ENCODE results near the gene PLCB1. TPM values are rescaled to one million over a fixed set of nuclear protein-coding genes. Genes with fewer than 3 reads are reported as not detected.

The PLCB1 gene
- total RNA-seq, 3 donors from 2014 or later, result 12.2 to 106 (median 30.5) TPM

DNA sequence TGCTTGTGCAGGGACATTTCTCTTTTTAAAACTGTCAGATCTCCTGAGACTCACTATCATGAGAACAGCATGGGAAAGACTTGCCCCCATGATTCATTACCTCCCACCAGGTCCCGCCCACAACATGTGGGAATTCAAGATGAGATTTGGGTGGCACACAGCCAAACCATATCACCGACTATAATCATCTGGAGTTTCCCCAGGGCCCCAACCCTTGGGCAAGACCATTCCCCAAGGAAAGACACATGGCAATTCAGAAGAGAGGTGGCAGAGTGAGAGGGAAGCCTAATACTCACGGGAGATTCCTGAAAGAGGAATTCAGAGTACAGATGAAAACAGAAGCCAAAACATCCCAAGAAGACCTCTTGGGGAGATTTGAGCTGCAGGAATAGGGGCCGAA lies 645.8 kb downstream of the PLCB1 start:
- no peak overlapping the region for H3K27ac ChIP-seq
- no peak for DNase-seq (ENCODE audit: low spot score in 2 of 2)
- H3K4me1 ChIP-seq, result no peaks in the 10 kb centered on the region
- TF ChIP-seq, protein P1, sequence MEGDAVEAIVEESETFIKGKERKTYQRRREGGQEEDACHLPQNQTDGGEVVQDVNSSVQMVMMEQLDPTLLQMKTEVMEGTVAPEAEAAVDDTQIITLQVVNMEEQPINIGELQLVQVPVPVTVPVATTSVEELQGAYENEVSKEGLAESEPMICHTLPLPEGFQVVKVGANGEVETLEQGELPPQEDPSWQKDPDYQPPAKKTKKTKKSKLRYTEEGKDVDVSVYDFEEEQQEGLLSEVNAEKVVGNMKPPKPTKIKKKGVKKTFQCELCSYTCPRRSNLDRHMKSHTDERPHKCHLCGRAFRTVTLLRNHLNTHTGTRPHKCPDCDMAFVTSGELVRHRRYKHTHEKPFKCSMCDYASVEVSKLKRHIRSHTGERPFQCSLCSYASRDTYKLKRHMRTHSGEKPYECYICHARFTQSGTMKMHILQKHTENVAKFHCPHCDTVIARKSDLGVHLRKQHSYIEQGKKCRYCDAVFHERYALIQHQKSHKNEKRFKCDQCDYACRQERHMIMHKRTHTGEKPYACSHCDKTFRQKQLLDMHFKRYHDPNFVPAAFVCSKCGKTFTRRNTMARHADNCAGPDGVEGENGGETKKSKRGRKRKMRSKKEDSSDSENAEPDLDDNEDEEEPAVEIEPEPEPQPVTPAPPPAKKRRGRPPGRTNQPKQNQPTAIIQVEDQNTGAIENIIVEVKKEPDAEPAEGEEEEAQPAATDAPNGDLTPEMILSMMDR (IDR thresholded peaks at IDR 0.05), result no peak
- no peak for TF ChIP-seq POLR2A (IDR thresholded peaks at IDR 0.05)
- no peak for TF ChIP-seq POLR2AphosphoS5 (IDR thresholded peaks at IDR 0.05)
- intact Hi-C loops (cut with DNase I; ENCODE audit: low total_unique reads), result loop anchor here (10.0 kb wide), 1 partner anchor 577 kb away; no protein-coding TSS in a partner anchor
- H3K4me3 ChIP-seq, result no peak overlapping the region
- H3K9me3 ChIP-seq, result no peaks in the 10 kb centered on the region
- no peaks in the 10 kb centered on the region for H3K27me3 ChIP-seq
- H3K36me3 ChIP-seq, result no peaks in the 10 kb centered on the region

- no peak for DNase-seq (ENCODE audit: low spot score in 2 of 2)
- Histone ChIP-seq H3K4me1 (no peaks in the 10 kb centered on the region), H3K36me3 (no peaks in the 10 kb centered on the region), H3K27ac (no peak overlapping the region), H3K4me3 (no peak overlapping the region), H3K27me3 (no peaks in the 10 kb centered on the region), H3K9me3 (no peaks in the 10 kb centered on the region)
- intact Hi-C loops (cut with DNase I; ENCODE audit: low total_unique reads), result loop anchor here (10.0 kb wide), 1 partner anchor 576 kb away; no protein-coding TSS in a partner anchor
- TF ChIP-seq POLR2AphosphoS5 (IDR thresholded peaks at IDR 0.05), result no peak
- TF ChIP-seq, protein P1 (IDR thresholded peaks at IDR 0.05), result no peak
- TF ChIP-seq POLR2A (IDR thresholded peaks at IDR 0.05), result no peak
Measured at GRCh38 chr20:8778387-8778786, 646.3 kb downstream of the PLCB1 start.

GRCh38 chr20:8780915-8781314 lies 648.8 kb downstream of the PLCB1 start:
- no peaks in the 10 kb centered on the region for H3K27me3 ChIP-seq
- H3K4me3 ChIP-seq, result no peak overlapping the region
- no peaks in the 10 kb centered on the region for H3K4me1 ChIP-seq
- intact Hi-C loops (cut with DNase I; ENCODE audit: low total_unique reads), result no loop called here
- H3K9me3 ChIP-seq, result no peaks in the 10 kb centered on the region
- DNase-seq (ENCODE audit: low spot score in 2 of 2), result no peak
- TF ChIP-seq, protein P1 (IDR thresholded peaks at IDR 0.05), result no peak
- TF ChIP-seq POLR2AphosphoS5 (IDR thresholded peaks at IDR 0.05), result no peak
- TF ChIP-seq POLR2A (IDR thresholded peaks at IDR 0.05), result no peak
- no peak overlapping the region for H3K27ac ChIP-seq
- H3K36me3 ChIP-seq, result no peaks in the 10 kb centered on the region

DNA sequence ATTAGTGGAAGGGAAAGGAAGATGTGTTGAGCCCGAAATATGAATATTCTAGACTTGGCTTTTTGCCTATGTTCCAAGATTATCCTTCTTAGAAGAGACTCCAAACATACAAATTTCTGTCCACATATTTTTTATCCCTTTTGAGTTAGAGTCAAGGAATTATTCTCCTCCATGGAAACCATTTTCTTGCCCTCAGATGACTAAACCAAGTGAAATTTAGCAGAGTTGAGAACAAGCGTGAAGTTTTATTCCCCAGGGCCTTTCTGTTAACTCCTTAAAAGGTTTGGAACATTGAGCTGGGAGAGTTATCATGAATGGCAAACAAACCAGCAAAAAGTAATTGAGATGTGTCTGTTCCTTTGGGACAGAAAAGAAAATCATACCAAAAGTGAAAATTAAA lies 650.7 kb downstream of the PLCB1 start:
- DNase-seq (ENCODE audit: low spot score in 2 of 2), result no peak
- no peaks in the 10 kb centered on the region for H3K27me3 ChIP-seq
- H3K9me3 ChIP-seq, result no peaks in the 10 kb centered on the region
- no peak overlapping the region for H3K27ac ChIP-seq
- intact Hi-C loops (cut with DNase I; ENCODE audit: low total_unique reads), result no loop called here
- TF ChIP-seq POLR2A (IDR thresholded peaks at IDR 0.05), result no peak
- TF ChIP-seq, protein P1 (IDR thresholded peaks at IDR 0.05), result no peak
- no peak for TF ChIP-seq POLR2AphosphoS5 (IDR thresholded peaks at IDR 0.05)
- H3K36me3 ChIP-seq, result no peaks in the 10 kb centered on the region
- no peaks in the 10 kb centered on the region for H3K4me1 ChIP-seq
- no peak overlapping the region for H3K4me3 ChIP-seq

GRCh38 chr20:8783734-8784133 lies 651.7 kb downstream of the PLCB1 start:
- no peaks in the 10 kb centered on the region for H3K36me3 ChIP-seq
- no peaks in the 10 kb centered on the region for H3K9me3 ChIP-seq
- intact Hi-C loops (cut with DNase I; ENCODE audit: low total_unique reads), result no loop called here
- no peaks in the 10 kb centered on the region for H3K27me3 ChIP-seq
- H3K4me1 ChIP-seq, result no peaks in the 10 kb centered on the region
- no peak overlapping the region for H3K4me3 ChIP-seq
- no peak overlapping the region for H3K27ac ChIP-seq
- TF ChIP-seq POLR2A (IDR thresholded peaks at IDR 0.05) (no peak), POLR2AphosphoS5 (IDR thresholded peaks at IDR 0.05) (no peak)
- TF ChIP-seq, protein P1 (IDR thresholded peaks at IDR 0.05), result no peak
- no peak for DNase-seq (ENCODE audit: low spot score in 2 of 2)

All from breast epithelium (tissue), 4 donors.